Measurements from ENCODE around the gene MPC2. TPM values are rescaled to one million over a fixed set of nuclear protein-coding genes. Genes with fewer than 3 reads are reported as not detected.

The MPC2 gene
- 10 to 100 TPM; 48.1 to 56.4 TPM for total RNA-seq
- 10 to 100 TPM; 32.8 to 50.6 TPM for polyA plus RNA-seq
- long read RNA-seq, donor 1, transcript MPC2-202 (5 exons, 2,177 nt), result major isoform, 35 of 56 reads
- long read RNA-seq, donor 1, partial matches to known transcripts, result 21 of 56 reads
- long read RNA-seq, donor 1, other reads (novel, unspliced or antisense), result 0 of 56 reads
- long read RNA-seq, donor 2, transcript MPC2-202 (5 exons, 2,177 nt), result major isoform, 17 of 22 reads
- long read RNA-seq, donor 2, partial matches to known transcripts, result 5 of 22 reads
- long read RNA-seq, donor 2, other reads (novel, unspliced or antisense), result 0 of 22 reads
- long read RNA-seq, donor 3, transcript MPC2-202 (5 exons, 2,177 nt), result major isoform, 20 of 25 reads
- long read RNA-seq, donor 3, partial matches to known transcripts, result 5 of 25 reads
- long read RNA-seq, donor 3, other reads (novel, unspliced or antisense), result 0 of 25 reads
- long read RNA-seq, donor 4, transcript MPC2-202 (5 exons, 2,177 nt), result major isoform, 26 of 31 reads
- long read RNA-seq, donor 4, partial matches to known transcripts, result 5 of 31 reads
- long read RNA-seq, donor 4, other reads (novel, unspliced or antisense), result 0 of 31 reads
- long read RNA-seq, donor 5, transcript MPC2-202 (5 exons, 2,177 nt), result major isoform, 42 of 73 reads
- long read RNA-seq, donor 5, partial matches to known transcripts, result 31 of 73 reads
- long read RNA-seq, donor 5, other reads (novel, unspliced or antisense), result 0 of 73 reads

DNA sequence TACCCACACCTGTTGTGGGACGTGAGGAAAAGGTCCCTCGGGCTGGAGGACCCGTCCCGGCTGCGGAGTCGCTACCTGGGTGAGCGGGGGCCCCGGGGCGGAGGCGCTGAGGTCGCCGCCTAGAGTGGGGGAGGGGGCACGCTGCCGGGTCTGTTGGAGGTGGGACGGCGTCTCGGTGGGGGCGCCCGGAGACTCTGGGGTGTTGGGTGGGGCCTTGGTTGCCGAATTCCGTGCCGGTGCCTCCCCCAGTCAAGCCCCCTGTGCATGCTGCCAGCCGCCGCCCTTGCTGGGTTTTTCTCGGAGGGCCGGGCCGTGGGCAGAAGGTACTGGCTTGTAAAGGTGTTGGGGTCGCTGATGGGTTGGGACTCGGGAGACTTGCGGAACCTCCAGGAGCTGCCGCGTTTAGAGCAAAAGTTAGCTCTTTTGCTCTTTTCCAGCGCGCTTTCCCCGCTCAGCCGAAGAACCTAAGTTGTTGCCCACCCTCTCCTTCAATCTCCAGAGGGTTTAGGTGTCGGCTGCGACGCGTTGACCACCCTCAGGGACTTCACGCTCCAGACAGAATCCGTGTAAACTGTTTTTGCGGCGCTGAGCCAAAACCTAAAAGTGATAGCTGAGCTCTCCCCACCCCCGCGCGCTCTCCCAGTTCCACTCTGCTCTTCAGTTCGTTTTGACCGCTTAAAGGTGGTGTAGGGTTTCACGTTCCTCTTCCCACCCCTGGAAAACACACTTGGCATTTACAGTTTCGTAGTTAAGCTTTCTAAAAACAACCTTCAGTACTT lies at the start of gene MPC2:
Gene MPC2, minus strand, starts transcription at position 143 of the 779 bp plus-strand sequence. CDS start 1,231 bp downstream, outside the sequence.
- WGBS, 2 donors, result 0 to 1% methylated on average over 37 to 51 of the region's 51 CpGs
- Histone ChIP-seq H3K27ac (ENCODE audit: low read depth in 1 of 2, low read length in 1 of 2) (peak within 1 kb of the TSS; percentile 97 to 98), H3K4me1 (ENCODE audit: control insufficient read depth in 5 of 5, insufficient read depth in 5 of 5, low read length in 5 of 5) (peaks cover 0 to 26% (median 10%) of the 10 kb centered on the region in 5 donors), H3K9me3 (ENCODE audit: control insufficient read depth in 4 of 4, insufficient read depth in 3 of 4, low read length in 3 of 4) (peaks cover 0 to 2% (median 0%) of the 10 kb centered on the region in 4 donors), H3K4me3 (peak within 1 kb of the TSS; percentile 75), H3K27me3 (ENCODE audit: control insufficient read depth in 3 of 3, insufficient read depth in 3 of 3, low read length in 2 of 3) (no peaks in the 10 kb centered on the region), H3K36me3 (ENCODE audit: control insufficient read depth in 4 of 4, insufficient read depth in 4 of 4, low read length in 4 of 4) (peaks cover 0 to 1% (median 0%) of the 10 kb centered on the region in 4 donors), H3K9ac (ENCODE audit: insufficient read depth in 1 of 2, low read length in 2 of 2) (peak within 1 kb of the TSS; percentile 93 to 94)
- ATAC-seq (ENCODE audit: insufficient read depth, low FRiP score) (no peak), DNase-seq (peak; percentile 68 to 86 (median 85))
- TF ChIP-seq, protein P1, sequence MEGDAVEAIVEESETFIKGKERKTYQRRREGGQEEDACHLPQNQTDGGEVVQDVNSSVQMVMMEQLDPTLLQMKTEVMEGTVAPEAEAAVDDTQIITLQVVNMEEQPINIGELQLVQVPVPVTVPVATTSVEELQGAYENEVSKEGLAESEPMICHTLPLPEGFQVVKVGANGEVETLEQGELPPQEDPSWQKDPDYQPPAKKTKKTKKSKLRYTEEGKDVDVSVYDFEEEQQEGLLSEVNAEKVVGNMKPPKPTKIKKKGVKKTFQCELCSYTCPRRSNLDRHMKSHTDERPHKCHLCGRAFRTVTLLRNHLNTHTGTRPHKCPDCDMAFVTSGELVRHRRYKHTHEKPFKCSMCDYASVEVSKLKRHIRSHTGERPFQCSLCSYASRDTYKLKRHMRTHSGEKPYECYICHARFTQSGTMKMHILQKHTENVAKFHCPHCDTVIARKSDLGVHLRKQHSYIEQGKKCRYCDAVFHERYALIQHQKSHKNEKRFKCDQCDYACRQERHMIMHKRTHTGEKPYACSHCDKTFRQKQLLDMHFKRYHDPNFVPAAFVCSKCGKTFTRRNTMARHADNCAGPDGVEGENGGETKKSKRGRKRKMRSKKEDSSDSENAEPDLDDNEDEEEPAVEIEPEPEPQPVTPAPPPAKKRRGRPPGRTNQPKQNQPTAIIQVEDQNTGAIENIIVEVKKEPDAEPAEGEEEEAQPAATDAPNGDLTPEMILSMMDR (IDR thresholded peaks at IDR 0.05; ENCODE audit: control extremely low read depth, extremely low read depth), result no peak

- peaks cover 0 to 2% (median 0%) of the 10 kb centered on the region in 4 donors for H3K9me3 ChIP-seq (ENCODE audit: control insufficient read depth in 4 of 4, insufficient read depth in 3 of 4, low read length in 3 of 4)
- no peak overlapping the region for H3K9ac ChIP-seq (ENCODE audit: insufficient read depth in 1 of 2, low read length in 2 of 2)
- H3K27ac ChIP-seq (ENCODE audit: low read depth in 1 of 2, low read length in 1 of 2), result no peak overlapping the region
- H3K4me1 ChIP-seq (ENCODE audit: control insufficient read depth in 5 of 5, insufficient read depth in 5 of 5, low read length in 5 of 5), result peaks cover 0 to 7% (median 0%) of the 10 kb centered on the region in 5 donors
- H3K36me3 ChIP-seq (ENCODE audit: control insufficient read depth in 4 of 4, insufficient read depth in 4 of 4, low read length in 4 of 4), result peaks cover 0 to 4% (median 0%) of the 10 kb centered on the region in 4 donors
- H3K4me3 ChIP-seq, result no peak overlapping the region
- TF ChIP-seq, protein P1 (IDR thresholded peaks at IDR 0.05; ENCODE audit: control extremely low read depth, extremely low read depth), result no peak
- no peaks in the 10 kb centered on the region for H3K27me3 ChIP-seq (ENCODE audit: control insufficient read depth in 3 of 3, insufficient read depth in 3 of 3, low read length in 2 of 3)
- DNase-seq (no peak), ATAC-seq (ENCODE audit: insufficient read depth, low FRiP score) (no peak)
- 71 to 84% methylated on average over 8 of the region's 8 CpGs for whole genome bisulfite sequencing, 2 donors
Observed at GRCh38 chr1:167984886-167985489, 48.1 kb upstream of the MPC2 start.

DNA sequence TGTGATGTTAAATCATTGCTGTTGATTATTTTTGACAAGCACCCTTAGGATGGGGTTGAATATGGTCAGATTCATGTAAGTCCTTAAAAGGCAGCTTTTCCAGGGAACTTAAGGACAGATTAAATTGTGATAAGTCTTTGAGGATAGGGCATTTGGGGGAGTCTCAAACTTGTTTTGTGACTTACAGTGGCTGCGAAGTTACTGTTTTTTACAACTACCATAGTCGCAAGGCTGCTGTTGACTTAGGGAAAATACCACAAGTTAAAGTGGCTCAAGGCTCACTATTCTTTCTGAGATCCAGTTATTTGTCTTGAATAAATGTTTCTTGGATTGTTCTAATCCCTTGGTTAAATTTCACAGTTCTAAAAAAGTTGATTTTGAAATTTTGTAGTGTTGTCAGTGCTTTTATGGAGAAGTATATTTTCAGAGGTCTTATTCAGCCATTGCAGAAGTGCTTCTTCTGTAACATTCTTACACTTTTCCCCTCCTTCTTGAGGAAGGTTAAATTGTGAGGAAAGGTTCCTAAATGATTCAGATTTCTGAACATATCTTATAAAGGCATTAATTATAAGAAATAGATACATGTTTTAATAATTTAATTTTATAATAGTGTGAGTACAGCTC lies 47.0 kb upstream of the MPC2 start:
- H3K27ac ChIP-seq (ENCODE audit: low read depth in 1 of 2, low read length in 1 of 2), result no peak overlapping the region
- no peak overlapping the region for H3K4me3 ChIP-seq
- peaks cover 0 to 2% (median 0%) of the 10 kb centered on the region in 4 donors for H3K9me3 ChIP-seq (ENCODE audit: control insufficient read depth in 4 of 4, insufficient read depth in 3 of 4, low read length in 3 of 4)
- H3K27me3 ChIP-seq (ENCODE audit: control insufficient read depth in 3 of 3, insufficient read depth in 3 of 3, low read length in 2 of 3), result no peaks in the 10 kb centered on the region
- no peak for ATAC-seq (ENCODE audit: insufficient read depth, low FRiP score)
- peaks cover 0 to 4% (median 0%) of the 10 kb centered on the region in 4 donors for H3K36me3 ChIP-seq (ENCODE audit: control insufficient read depth in 4 of 4, insufficient read depth in 4 of 4, low read length in 4 of 4)
- TF ChIP-seq, protein P1 (IDR thresholded peaks at IDR 0.05; ENCODE audit: control extremely low read depth, extremely low read depth), result no peak
- H3K4me1 ChIP-seq (ENCODE audit: control insufficient read depth in 5 of 5, insufficient read depth in 5 of 5, low read length in 5 of 5), result peaks cover 0 to 7% (median 0%) of the 10 kb centered on the region in 5 donors
- whole genome bisulfite sequencing, 2 donors, result 76 to 90% methylated on average over 2 of the region's 2 CpGs
- peak in 2 of 3 donors; percentile 11 to 32 for DNase-seq
- no peak overlapping the region for H3K9ac ChIP-seq (ENCODE audit: insufficient read depth in 1 of 2, low read length in 2 of 2)

Data from lung (tissue), 16 donors.